OCI-LY7 (cell line): ENCODE data around the gene ARAF. TPM values are rescaled to one million over a fixed set of nuclear protein-coding genes. Genes with fewer than 3 reads are reported as not detected.

Experiments used
- BruUV-seq: library from RNA; stranded (reverse); fragments of 400-500 nt; replicated peaks from 2 replicates; lab custom pipeline; 2021; lab: Mats Ljungman, UMichigan
- CTCF ChIA-PET: fragments of 300-600 bp; sonication (Branson Sonifier 250); formaldehyde crosslinking; loops from one replicate; lab custom pipeline; 2022; ENCODE audit warnings: antibody characterized with exemption; ENCODE audit not compliant: unreplicated experiment; lab: Charles Lee
- POLR2A ChIA-PET: fragments of 300-600 bp; sonication (Branson Sonifier 250); formaldehyde crosslinking; loops from one replicate; lab custom pipeline; 2022; ENCODE audit warnings: antibody characterized with exemption; lab: Charles Lee
- DNase-seq: peaks from one replicate; pipeline ENCODE4 v3.0.0-alpha.2; 2015; ENCODE audit warnings: low spot score
- H2AFZ ChIP-seq: fragments of 200-600 bp; sonication (generic), shearing (Covaris generic); 2 replicates; pipeline ENCODE4 v1.6.1; 2014; ENCODE audit warnings: mild to moderate bottlenecking, antibody characterized with exemption, low read length, moderate library complexity
- H3K27ac ChIP-seq: fragments of 200-600 bp; sonication (generic); 2 replicates; pipeline ENCODE4 v1.5.1; 2014; ENCODE audit warnings: mixed run types, low read depth, mild to moderate bottlenecking, moderate library complexity, low read length, inconsistent platforms; ENCODE audit not compliant: poor library complexity, severe bottlenecking
- H3K36me3 ChIP-seq: fragments of 200-600 bp; sonication (generic); 2 replicates; pipeline ENCODE4 v1.6.1; 2014; ENCODE audit warnings: mild to moderate bottlenecking, antibody characterized with exemption, low read length, moderate library complexity, mixed read lengths; ENCODE audit not compliant: insufficient read depth
- H3K4me1 ChIP-seq: fragments of 200-600 bp; sonication (generic); 2 replicates; pipeline ENCODE4 v1.5.1; 2014; ENCODE audit warnings: mild to moderate bottlenecking, low read length; ENCODE audit not compliant: insufficient read depth, poor library complexity, severe bottlenecking
- H3K4me2 ChIP-seq: fragments of 200-600 bp; sonication (generic); 2 replicates; pipeline ENCODE4 v1.6.1; 2014; ENCODE audit warnings: mild to moderate bottlenecking, low read length
- H3K4me3 ChIP-seq: fragments of 200-600 bp; sonication (generic); 2 replicates; pipeline ENCODE4 v1.5.1; 2014; ENCODE audit warnings: mild to moderate bottlenecking, low read depth, low read length; ENCODE audit not compliant: poor library complexity, severe bottlenecking
- H3K79me2 ChIP-seq: fragments of 200-600 bp; sonication (generic); 2 replicates; pipeline ENCODE4 v1.6.1; 2016; ENCODE audit warnings: low read depth, mild to moderate bottlenecking, low read length, moderate library complexity, mixed read lengths; ENCODE audit not compliant: insufficient read depth
- H3K9me2 ChIP-seq: fragments of 200-600 bp; sonication (generic); 2 replicates; pipeline ENCODE4 v1.6.1; 2016; ENCODE audit warnings: mild to moderate bottlenecking, low read length, mixed read lengths; ENCODE audit not compliant: insufficient read depth
- H3K9me3 ChIP-seq: fragments of 200-600 bp; sonication (generic); 2 replicates; pipeline ENCODE4 v1.6.1; 2014; ENCODE audit warnings: mild to moderate bottlenecking, mixed run types, low read length, mixed read lengths
- H4K20me1 ChIP-seq: fragments of 200-600 bp; sonication (generic); 2 replicates; pipeline ENCODE4 v1.6.1; 2014; ENCODE audit warnings: mild to moderate bottlenecking, antibody characterized with exemption, low read length, moderate library complexity, mixed read lengths; ENCODE audit not compliant: insufficient read depth
- CTCF ChIP-seq: fragments of 200-600 bp; sonication (generic); conservative IDR thresholded peaks from 2 replicates; pipeline ENCODE4 v1.5.1; 2014; ENCODE audit warnings: mild to moderate bottlenecking, antibody characterized with exemption, low read length, moderate library complexity, mixed read lengths
- EZH2phosphoT487 ChIP-seq: fragments of 200-600 bp; sonication (generic); IDR thresholded peaks from 2 replicates; pipeline ENCODE4 v1.6.1; 2018; ENCODE audit warnings: low read depth, borderline replicate concordance, mild to moderate bottlenecking, mixed run types, antibody characterized with exemption, low read length, moderate library complexity, mixed read lengths
- intact Hi-C: fragments of 100-400 bp; cut with micrococcal nuclease; formaldehyde crosslinking; loops from one replicate; pipeline ENCODE4 v1.10.0; 2022; ENCODE audit not compliant: unreplicated experiment
- total RNA-seq, 2 experiments: library from RNA; depleted of rRNA in 1 of 2; stranded (reverse); fragments of >200 nt in 1 of 2; shearing (Covaris generic) in 1 of 2; gene quantifications; 2 replicates each; pipeline ENCODE4 v1.2.3, GENCODE V29; 2014 to 2022

Gene ARAF
- total RNA-seq, 2 experiments from 2014 or later = 28.9 to 52.4 TPM

GRCh38 chrX:47562615-47563243 lies 1.7 kb downstream of the ARAF start:
- H3K4me3 ChIP-seq = no peak overlapping the region
- H3K9me3 ChIP-seq = no peaks in the 10 kb centered on the region
- peak; percentile 38 for DNase-seq
- TF ChIP-seq EZH2phosphoT487 (no peak), CTCF (peak; percentile 61)
- POLR2A ChIA-PET = no interaction called here
- no peak overlapping the region for H3K27ac ChIP-seq
- peaks cover 22% of the 10 kb centered on the region for H3K4me1 ChIP-seq
- peaks cover 43% of the 10 kb centered on the region for H3K36me3 ChIP-seq
- no peaks in the 10 kb centered on the region for H3K9me2 ChIP-seq
- intact Hi-C loops = loop anchor here (2.0 to 5.0 kb wide), 4 partner anchors 65 to 464 kb away; partner anchors contain the start of genes CFP and ELK1
- BruUV-seq = no TSS peak
- no peak overlapping the region for H2AFZ ChIP-seq
- no peaks in the 10 kb centered on the region for H4K20me1 ChIP-seq
- CTCF ChIA-PET = no interaction called here
- peak overlapping the region; percentile 92; the same call in 1 of the 2 replicates for H3K4me2 ChIP-seq
- H3K79me2 ChIP-seq = peaks cover 15% of the 10 kb centered on the region; the same call in 1 of the 2 replicates

- Histone ChIP-seq H3K4me2 (no peak overlapping the region), H3K36me3 (peaks cover 54% of the 10 kb centered on the region), H3K9me3 (no peaks in the 10 kb centered on the region), H2AFZ (no peak overlapping the region), H3K27ac (no peak overlapping the region), H3K4me1 (peaks cover 19% of the 10 kb centered on the region), H3K9me2 (no peaks in the 10 kb centered on the region), H4K20me1 (no peaks in the 10 kb centered on the region), H3K4me3 (no peak overlapping the region), H3K79me2 (peaks cover 15% of the 10 kb centered on the region; the same call in 1 of the 2 replicates)
- no TSS peak for BruUV-seq
- DNase-seq = no peak
- POLR2A ChIA-PET = no interaction called here
- CTCF ChIA-PET = no interaction called here
- TF ChIP-seq CTCF (no peak), EZH2phosphoT487 (no peak)
- intact Hi-C loops = loop anchor here (2.0 to 5.0 kb wide), 4 partner anchors 63 to 463 kb away; partner anchors contain the start of genes CFP and ELK1
These were observed 2.9 kb downstream of the ARAF start for GRCh38 chrX:47563801-47564315.
